ENCODE measurements around the gene FOXL3. TPM values are rescaled to one million over a fixed set of nuclear protein-coding genes. Genes with fewer than 3 reads are reported as not detected.

FOXL3 gene
- total RNA-seq, 1 donor from 2014 or later, result not detected

DNA sequence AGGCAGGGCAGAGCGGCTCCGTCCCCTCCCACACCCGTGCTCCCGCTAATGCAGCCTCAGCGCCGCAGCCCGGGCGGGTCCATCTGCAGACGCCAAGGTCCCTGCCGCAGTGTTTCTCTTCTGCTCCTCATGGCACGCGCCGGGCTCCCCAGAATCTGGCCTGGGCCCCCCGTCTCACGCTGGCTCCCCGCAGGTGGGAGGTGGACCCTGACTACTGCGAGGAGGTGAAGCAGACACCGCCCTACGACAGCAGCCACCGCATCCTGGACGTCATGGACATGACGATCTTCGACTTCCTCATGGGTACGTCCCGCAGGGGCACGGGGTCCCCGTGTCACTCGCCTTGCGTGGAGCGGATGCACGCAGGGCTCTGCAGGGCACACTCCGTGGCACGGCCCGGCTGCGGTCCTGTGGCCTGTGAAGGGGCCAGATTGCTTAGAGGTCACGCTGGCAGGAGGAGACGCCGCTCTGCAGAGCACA is 33.5 kb upstream of the FOXL3 start:
- H3K27ac Mint-ChIP-seq, result no peak overlapping the region

GRCh38 chr7:256981-257646 is 32.9 kb upstream of the FOXL3 start:
- no peaks in the 10 kb centered on the region for H3K4me1 Mint-ChIP-seq (ENCODE audit: low read depth)
- H3K27ac Mint-ChIP-seq, result no peak overlapping the region
- H3K4me3 Mint-ChIP-seq (ENCODE audit: low read depth), result no peak overlapping the region
- H3K27me3 Mint-ChIP-seq, result no peaks in the 10 kb centered on the region
- peaks cover 44% of the 10 kb centered on the region for H3K36me3 Mint-ChIP-seq (ENCODE audit: insufficient read depth)
- TF ChIP-seq, protein P1, sequence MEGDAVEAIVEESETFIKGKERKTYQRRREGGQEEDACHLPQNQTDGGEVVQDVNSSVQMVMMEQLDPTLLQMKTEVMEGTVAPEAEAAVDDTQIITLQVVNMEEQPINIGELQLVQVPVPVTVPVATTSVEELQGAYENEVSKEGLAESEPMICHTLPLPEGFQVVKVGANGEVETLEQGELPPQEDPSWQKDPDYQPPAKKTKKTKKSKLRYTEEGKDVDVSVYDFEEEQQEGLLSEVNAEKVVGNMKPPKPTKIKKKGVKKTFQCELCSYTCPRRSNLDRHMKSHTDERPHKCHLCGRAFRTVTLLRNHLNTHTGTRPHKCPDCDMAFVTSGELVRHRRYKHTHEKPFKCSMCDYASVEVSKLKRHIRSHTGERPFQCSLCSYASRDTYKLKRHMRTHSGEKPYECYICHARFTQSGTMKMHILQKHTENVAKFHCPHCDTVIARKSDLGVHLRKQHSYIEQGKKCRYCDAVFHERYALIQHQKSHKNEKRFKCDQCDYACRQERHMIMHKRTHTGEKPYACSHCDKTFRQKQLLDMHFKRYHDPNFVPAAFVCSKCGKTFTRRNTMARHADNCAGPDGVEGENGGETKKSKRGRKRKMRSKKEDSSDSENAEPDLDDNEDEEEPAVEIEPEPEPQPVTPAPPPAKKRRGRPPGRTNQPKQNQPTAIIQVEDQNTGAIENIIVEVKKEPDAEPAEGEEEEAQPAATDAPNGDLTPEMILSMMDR (IDR thresholded peaks at IDR 0.05; ENCODE audit: unreplicated experiment), result no peak
- DNase-seq (ENCODE audit: low spot score, unreplicated experiment), result no peak
- peaks cover 7% of the 10 kb centered on the region for H3K9me3 Mint-ChIP-seq (ENCODE audit: low read depth)

More for the DNA sequence above, 33.5 kb upstream of the FOXL3 start:
- Mint-ChIP-seq H3K9me3 (ENCODE audit: low read depth) (peaks cover 4% of the 10 kb centered on the region), H3K4me1 (ENCODE audit: low read depth) (no peaks in the 10 kb centered on the region), H3K4me3 (ENCODE audit: low read depth) (no peak overlapping the region), H3K36me3 (ENCODE audit: insufficient read depth) (peaks cover 38% of the 10 kb centered on the region), H3K27me3 (no peaks in the 10 kb centered on the region)
- TF ChIP-seq, protein P1 (IDR thresholded peaks at IDR 0.05; ENCODE audit: unreplicated experiment), result no peak
- DNase-seq (ENCODE audit: low spot score, unreplicated experiment), result no peak

DNA sequence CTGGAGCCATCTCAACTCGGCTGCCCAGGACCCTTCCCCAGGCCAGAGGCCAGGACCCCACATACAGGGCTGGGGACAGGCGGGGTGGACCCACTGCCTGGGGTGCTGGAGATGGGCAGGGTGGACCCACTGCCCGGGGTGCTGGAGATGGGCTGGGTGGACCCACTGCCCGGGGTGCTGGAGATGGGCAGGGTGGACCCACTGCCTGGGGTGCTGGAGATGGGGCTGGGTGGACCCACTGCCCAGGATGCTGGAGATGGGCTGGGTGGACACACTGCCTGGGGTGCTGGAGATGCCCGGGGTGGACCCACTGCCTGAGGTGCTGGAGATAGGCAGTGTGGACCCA is 32.4 kb upstream of the FOXL3 start:
- TF ChIP-seq, protein P1 (IDR thresholded peaks at IDR 0.05; ENCODE audit: unreplicated experiment), result no peak
- H3K4me1 Mint-ChIP-seq (ENCODE audit: low read depth), result no peaks in the 10 kb centered on the region
- no peak for DNase-seq (ENCODE audit: low spot score, unreplicated experiment)
- no peak overlapping the region for H3K4me3 Mint-ChIP-seq (ENCODE audit: low read depth)
- H3K36me3 Mint-ChIP-seq (ENCODE audit: insufficient read depth), result peaks cover 48% of the 10 kb centered on the region
- no peak overlapping the region for H3K27ac Mint-ChIP-seq
- peaks cover 12% of the 10 kb centered on the region for H3K9me3 Mint-ChIP-seq (ENCODE audit: low read depth)
- no peaks in the 10 kb centered on the region for H3K27me3 Mint-ChIP-seq

DNA sequence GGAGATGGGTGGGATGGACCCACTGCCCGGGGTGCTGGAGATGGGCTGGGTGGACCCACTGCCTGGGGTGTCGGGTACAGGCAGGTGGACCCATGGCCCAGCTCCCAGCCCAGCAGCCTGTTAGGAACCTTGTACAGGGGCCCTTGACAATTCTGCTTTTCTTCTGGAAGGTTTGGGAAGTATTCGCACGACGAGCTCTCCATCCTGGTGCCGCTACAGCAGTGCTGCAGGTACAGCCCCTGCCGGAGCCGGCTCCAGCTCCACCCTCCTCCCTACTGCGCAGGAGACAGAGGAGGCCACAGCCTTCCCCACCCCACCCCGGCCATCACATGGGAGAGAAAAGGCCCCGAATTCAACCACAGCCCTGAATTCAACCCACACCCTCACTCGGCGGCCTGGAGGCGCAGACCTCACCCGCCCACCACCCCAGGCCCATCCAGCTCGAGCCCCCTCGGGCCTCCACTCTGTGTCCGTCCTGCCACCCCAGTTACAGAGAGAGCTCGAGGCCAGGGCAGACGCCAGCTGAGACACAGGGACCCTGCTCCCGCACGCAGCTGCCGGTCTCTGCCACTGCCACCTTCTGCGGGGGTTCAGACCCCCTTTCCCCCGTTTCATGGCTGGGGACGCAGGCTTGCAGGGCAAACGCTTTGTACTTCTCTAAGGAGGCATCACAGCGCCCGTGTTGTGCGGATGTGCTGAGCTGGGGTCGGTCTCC is 31.3 kb upstream of the FOXL3 start:
- H3K36me3 Mint-ChIP-seq (ENCODE audit: insufficient read depth), result peaks cover 42% of the 10 kb centered on the region
- peaks cover 12% of the 10 kb centered on the region for H3K9me3 Mint-ChIP-seq (ENCODE audit: low read depth)

DNA sequence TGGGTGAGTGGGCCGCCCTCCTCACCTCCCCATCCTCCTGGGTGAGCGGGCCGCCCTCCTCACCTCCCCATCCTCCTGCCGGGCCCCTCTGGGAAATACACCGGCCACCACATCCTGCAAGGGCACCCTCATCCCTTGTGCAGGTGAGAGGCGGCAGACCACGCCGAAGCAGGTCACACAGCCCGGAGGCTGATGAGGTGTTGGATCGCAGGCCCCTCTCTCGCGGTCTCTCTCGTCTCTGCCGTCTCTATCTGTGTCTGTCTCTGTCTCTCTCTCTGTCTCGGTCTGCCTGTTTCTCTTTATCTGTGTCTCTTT is 30.8 kb upstream of the FOXL3 start:
- Mint-ChIP-seq H3K4me1 (ENCODE audit: low read depth) (no peaks in the 10 kb centered on the region), H3K36me3 (ENCODE audit: insufficient read depth) (peaks cover 42% of the 10 kb centered on the region), H3K9me3 (ENCODE audit: low read depth) (peaks cover 12% of the 10 kb centered on the region), H3K27me3 (no peaks in the 10 kb centered on the region), H3K4me3 (ENCODE audit: low read depth) (no peak overlapping the region), H3K27ac (no peak overlapping the region)
- TF ChIP-seq, protein P1 (IDR thresholded peaks at IDR 0.05; ENCODE audit: unreplicated experiment), result no peak
- DNase-seq (ENCODE audit: low spot score, unreplicated experiment), result no peak

More for the DNA sequence above, 31.3 kb upstream of the FOXL3 start:
- TF ChIP-seq, protein P1 (IDR thresholded peaks at IDR 0.05; ENCODE audit: unreplicated experiment), result no peak
- H3K4me3 Mint-ChIP-seq (ENCODE audit: low read depth), result no peak overlapping the region
- H3K27ac Mint-ChIP-seq, result no peak overlapping the region
- H3K27me3 Mint-ChIP-seq, result no peaks in the 10 kb centered on the region
- H3K4me1 Mint-ChIP-seq (ENCODE audit: low read depth), result no peaks in the 10 kb centered on the region
- DNase-seq (ENCODE audit: low spot score, unreplicated experiment), result no peak

All from progenitor cell of endocrine pancreas (in vitro differentiated cells).